Neural progenitor cell (in vitro differentiated cells): ENCODE data around the gene NIPAL1.

ENCODE experiments used
- EZH2 ChIP-seq: fragments of 200-600 bp; sonication (generic); IDR thresholded peaks from 2 replicates; pipeline ENCODE4 v1.6.1; 2017; ENCODE audit warnings: antibody characterized with exemption, mild to moderate bottlenecking, moderate library complexity
- TF ChIP-seq, protein P1 (sequence below): fragments of 200-600 bp; sonication (generic); IDR thresholded peaks from 2 replicates; pipeline ENCODE4 v1.5.1; 2017; ENCODE audit warnings: antibody characterized with exemption, mild to moderate bottlenecking

- TF ChIP-seq, protein P1, sequence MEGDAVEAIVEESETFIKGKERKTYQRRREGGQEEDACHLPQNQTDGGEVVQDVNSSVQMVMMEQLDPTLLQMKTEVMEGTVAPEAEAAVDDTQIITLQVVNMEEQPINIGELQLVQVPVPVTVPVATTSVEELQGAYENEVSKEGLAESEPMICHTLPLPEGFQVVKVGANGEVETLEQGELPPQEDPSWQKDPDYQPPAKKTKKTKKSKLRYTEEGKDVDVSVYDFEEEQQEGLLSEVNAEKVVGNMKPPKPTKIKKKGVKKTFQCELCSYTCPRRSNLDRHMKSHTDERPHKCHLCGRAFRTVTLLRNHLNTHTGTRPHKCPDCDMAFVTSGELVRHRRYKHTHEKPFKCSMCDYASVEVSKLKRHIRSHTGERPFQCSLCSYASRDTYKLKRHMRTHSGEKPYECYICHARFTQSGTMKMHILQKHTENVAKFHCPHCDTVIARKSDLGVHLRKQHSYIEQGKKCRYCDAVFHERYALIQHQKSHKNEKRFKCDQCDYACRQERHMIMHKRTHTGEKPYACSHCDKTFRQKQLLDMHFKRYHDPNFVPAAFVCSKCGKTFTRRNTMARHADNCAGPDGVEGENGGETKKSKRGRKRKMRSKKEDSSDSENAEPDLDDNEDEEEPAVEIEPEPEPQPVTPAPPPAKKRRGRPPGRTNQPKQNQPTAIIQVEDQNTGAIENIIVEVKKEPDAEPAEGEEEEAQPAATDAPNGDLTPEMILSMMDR: no peak
- no peak for TF ChIP-seq EZH2
These were observed 16.8 kb downstream of the NIPAL1 start for GRCh38 chr4:48033412-48033811.
